Pancreas (tissue), 10 donors: ENCODE results near the gene ZNF878. TPM values are rescaled to one million over a fixed set of nuclear protein-coding genes. Genes with fewer than 3 reads are reported as not detected.

ENCODE experiments used
- ATAC-seq, 4 donors: fragments of 200-7000 bp; cut with Tn5 transposase; one replicate each; pipeline versions ENCODE4 v1.8.0 to v1.9.1; 2020; ENCODE audit warnings: mild to moderate bottlenecking in 4 of 4, moderate library complexity in 4 of 4
- DNase-seq, 6 donors: peaks; one replicate each; pipeline ENCODE4 v3.0.0-alpha.2; 2020
- FAIRE-seq: peaks from 2 replicates; lab custom pipeline; 2012; peaks lifted over from hg19 to GRCh38; lab: Jason Lieb, UNC
- H3K27ac ChIP-seq, 4 donors: fragments of 200-600 bp; sonication (generic); 1 replicate in 3 of 4; 2 replicates in 1 of 4; pipeline versions ENCODE4 v1.5.0 to v1.8.0; 2020
- H3K27me3 ChIP-seq, 4 donors: fragments of 200-600 bp; one replicate each; pipeline ENCODE4 v1.8.0; 2021
- H3K36me3 ChIP-seq, 3 donors: fragments of 200-600 bp; sonication (generic) in 1 of 3; one replicate each; pipeline versions ENCODE4 v1.5.0 to v1.8.0; 2020 to 2021
- H3K4me1 ChIP-seq, 3 donors: fragments of 200-600 bp; one replicate each; pipeline ENCODE4 v1.8.0; 2021
- H3K4me3 ChIP-seq, 4 donors: fragments of 200-600 bp; sonication (generic) in 2 of 4; one replicate each; pipeline versions ENCODE4 v1.5.0 to v1.8.0; 2020 to 2021
- H3K9me3 ChIP-seq, 4 donors: fragments of 200-600 bp; one replicate each; pipeline ENCODE4 v1.8.0; 2021
- CTCF ChIP-seq, 4 donors: fragments of 200-600 bp; sonication (generic) in 3 of 4; IDR thresholded peaks; one replicate each; pipeline versions ENCODE4 v1.5.0 to v1.8.0; 2021; ENCODE audit warnings: antibody characterized with exemption in 4 of 4
- WGBS, 2 donors: extraction: QIAGEN DNeasy Blood & Tissue Kit; methylation state at CpG; one replicate each; pipeline ENCODE4 v1.1.7; 2013; 5-methylcytosine and 5-hydroxymethylcytosine counted together
- intact Hi-C, 3 donors: fragments of 100-400 bp; cut with DNase I; formaldehyde crosslinking; loops; one replicate each; pipeline versions ENCODE4 v1.11.1 to v1.14.2; 2022
- polyA plus RNA-seq, 2 donors: library from polyadenylated mRNA; stranded (reverse); fragments of 200-250 nt; gene quantifications; one replicate each; pipeline ENCODE4 v1.2.3, GENCODE V29; 2013
- total RNA-seq, 6 donors: library from RNA; stranded (reverse); fragmentation: NEBNext Ultra II Directional in 4 of 6; extraction: Animal tissue kit (Norgen Biotek cat#: 25700) in 4 of 6; gene quantifications; one replicate each; pipeline versions ENCODE4 v1.2.1 to v1.2.4, GENCODE V29; 2021 to 2023
- donor health status: healthy with polysubstance abuse.
- donor health status: DM: no; HTN: no; CAD: no; lungs with moderate emphysema.
- donor health status: DM: no; HTN: no; CAD: no.
- donor health status: control.
- donor health status: control.
- donor health status: Bipolar disorder and iron deficiency.
- donor health status: DM: yes; HTN: yes; CAD: no.
- donor health status: DM: no; HTN: no; CAD: no.
- donor health status: DM: no; HTN: no; CAD: no.
- donor health status: DM: yes; HTN: yes; CAD: no.

The ZNF878 gene
- total and polyA plus RNA-seq, 8 donors, result 0.19 to 0.87 (median 0.31) TPM

GRCh38 chr19:12034620-12035019 lies 18.1 kb downstream of the ZNF878 start:
- no peak for TF ChIP-seq CTCF (IDR thresholded peaks at IDR 0.05)
- H3K4me3 ChIP-seq, result peak overlapping the region; percentile 72 to 91 (median 80)
- H3K27me3 ChIP-seq, result no peaks in the 10 kb centered on the region
- H3K4me1 ChIP-seq, result peaks cover 0 to 10% (median 6%) of the 10 kb centered on the region in 3 donors
- no peaks in the 10 kb centered on the region for H3K9me3 ChIP-seq
- intact Hi-C loops, result no loop called here
- no peak for FAIRE-seq
- no peak for DNase-seq
- ATAC-seq, result peak in 3 of 4 donors; percentile 15 to 28 (median 17)
- 7 to 11% methylated on average over 8 of the region's 8 CpGs for WGBS, 2 donors
- H3K36me3 ChIP-seq, result no peaks in the 10 kb centered on the region
- H3K27ac ChIP-seq, result peak overlapping the region; percentile 84 to 96 (median 88)

- no peaks in the 10 kb centered on the region for H3K9me3 ChIP-seq
- DNase-seq (peak in 3 of 6 donors; percentile 39 to 63 (median 52)), ATAC-seq (peak; percentile 48 to 60 (median 50)), FAIRE-seq (no peak)
- peak overlapping the region in 3 of 4 donors; percentile 84 to 96 (median 90) for H3K27ac ChIP-seq
- peak overlapping the region in 2 of 4 donors; percentile 76 to 91 for H3K4me3 ChIP-seq
- intact Hi-C loops, result no loop called here
- 20 to 21% methylated on average over 2 of the region's 2 CpGs for WGBS, 2 donors
- H3K4me1 ChIP-seq, result peaks cover 0 to 10% (median 6%) of the 10 kb centered on the region in 3 donors
- no peaks in the 10 kb centered on the region for H3K27me3 ChIP-seq
- H3K36me3 ChIP-seq, result no peaks in the 10 kb centered on the region
- no peak for TF ChIP-seq CTCF (IDR thresholded peaks at IDR 0.05)
Measured at GRCh38 chr19:12034198-12034597, 18.6 kb downstream of the ZNF878 start.

DNA sequence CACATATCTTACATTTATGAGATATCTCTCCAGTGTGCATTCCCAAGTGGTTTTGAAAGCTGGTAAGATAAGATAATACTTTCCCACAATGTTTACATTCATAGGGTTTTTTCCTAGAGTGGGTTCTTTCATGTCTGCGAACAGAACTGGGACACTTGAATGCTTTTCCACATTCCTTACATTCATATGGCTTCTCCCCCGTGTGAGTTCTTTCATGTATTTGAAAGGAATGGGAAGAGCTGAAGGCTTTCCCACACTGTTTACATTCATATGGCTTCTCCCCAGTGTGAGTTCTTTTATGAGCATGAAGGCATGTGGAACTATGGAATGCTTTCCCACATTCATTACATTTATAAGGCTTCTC lies 37.0 kb downstream of the ZNF878 start:
- Histone ChIP-seq H3K9me3 (peaks cover 0 to 7% (median 2%) of the 10 kb centered on the region in 4 donors), H3K36me3 (peaks cover 28 to 31% (median 30%) of the 10 kb centered on the region in 3 donors), H3K4me3 (no peak overlapping the region), H3K27me3 (no peaks in the 10 kb centered on the region), H3K27ac (no peak overlapping the region), H3K4me1 (no peaks in the 10 kb centered on the region)
- no peak for TF ChIP-seq CTCF (IDR thresholded peaks at IDR 0.05)
- intact Hi-C loops, result no loop called here
- DNase-seq (no peak), FAIRE-seq (no peak), ATAC-seq (no peak)
- WGBS, 2 donors, result 86 to 87% methylated on average over 2 of the region's 2 CpGs

GRCh38 chr19:12015015-12015752 lies 37.6 kb downstream of the ZNF878 start:
- no peak for DNase-seq
- 97 to 98% methylated on average over 9 of the region's 9 CpGs for WGBS, 2 donors
- intact Hi-C loops, result no loop called here
- Histone ChIP-seq H3K27ac (no peak overlapping the region), H3K4me3 (no peak overlapping the region), H3K4me1 (no peaks in the 10 kb centered on the region), H3K36me3 (peaks cover 28 to 31% (median 30%) of the 10 kb centered on the region in 3 donors), H3K27me3 (no peaks in the 10 kb centered on the region), H3K9me3 (peaks cover 0 to 7% (median 2%) of the 10 kb centered on the region in 4 donors)
- no peak for ATAC-seq
- no peak for TF ChIP-seq CTCF (IDR thresholded peaks at IDR 0.05)
- no peak for FAIRE-seq
